GM13977 (cell line): Measurements from ENCODE around the gene CDHR3.

Experiments
- DNase-seq: peaks from one replicate; pipeline ENCODE4 v3.0.0; 2012; ENCODE audit warnings: low spot score
- in situ Hi-C: fragments of 300-500 bp; cut with MboI; formaldehyde crosslinking; loops from one replicate; pipeline ENCODE4 v1.12.0; 2022; ENCODE audit warnings: low sequenced_read_pairs, low pct_unique_long_range_greater_than_20kb, mixed read lengths, inconsistent platforms; ENCODE audit not compliant: unreplicated experiment
- TF ChIP-seq, protein P1 (sequence below): IDR thresholded peaks from 2 replicates; pipeline ENCODE4 v1.5.1; 2012; ENCODE audit warnings: mild to moderate bottlenecking, control low read depth; ENCODE audit not compliant: insufficient read depth; ENCODE audit errors: extremely low read depth, missing control alignments

The CDHR3 gene

DNA sequence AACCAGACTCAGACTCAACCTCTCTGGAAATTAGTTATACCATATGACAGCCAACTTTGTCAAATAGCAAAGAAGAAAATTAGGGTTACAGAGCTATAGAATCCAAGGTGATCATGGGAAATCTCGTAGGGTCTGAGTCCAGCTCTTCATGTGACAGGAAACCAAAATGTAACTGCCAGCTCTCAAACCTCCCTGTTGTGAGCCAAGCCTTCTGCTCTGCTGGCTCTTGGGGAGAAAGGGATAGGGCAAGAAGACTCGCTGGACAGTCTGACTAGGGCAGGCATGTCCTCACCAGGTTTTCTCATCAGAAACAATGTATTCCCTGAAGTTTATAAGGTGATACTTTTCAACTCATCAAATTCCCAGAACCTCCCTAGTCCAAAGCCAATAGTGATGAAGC lies 63.0 kb downstream of the CDHR3 start:
- TF ChIP-seq, protein P1, sequence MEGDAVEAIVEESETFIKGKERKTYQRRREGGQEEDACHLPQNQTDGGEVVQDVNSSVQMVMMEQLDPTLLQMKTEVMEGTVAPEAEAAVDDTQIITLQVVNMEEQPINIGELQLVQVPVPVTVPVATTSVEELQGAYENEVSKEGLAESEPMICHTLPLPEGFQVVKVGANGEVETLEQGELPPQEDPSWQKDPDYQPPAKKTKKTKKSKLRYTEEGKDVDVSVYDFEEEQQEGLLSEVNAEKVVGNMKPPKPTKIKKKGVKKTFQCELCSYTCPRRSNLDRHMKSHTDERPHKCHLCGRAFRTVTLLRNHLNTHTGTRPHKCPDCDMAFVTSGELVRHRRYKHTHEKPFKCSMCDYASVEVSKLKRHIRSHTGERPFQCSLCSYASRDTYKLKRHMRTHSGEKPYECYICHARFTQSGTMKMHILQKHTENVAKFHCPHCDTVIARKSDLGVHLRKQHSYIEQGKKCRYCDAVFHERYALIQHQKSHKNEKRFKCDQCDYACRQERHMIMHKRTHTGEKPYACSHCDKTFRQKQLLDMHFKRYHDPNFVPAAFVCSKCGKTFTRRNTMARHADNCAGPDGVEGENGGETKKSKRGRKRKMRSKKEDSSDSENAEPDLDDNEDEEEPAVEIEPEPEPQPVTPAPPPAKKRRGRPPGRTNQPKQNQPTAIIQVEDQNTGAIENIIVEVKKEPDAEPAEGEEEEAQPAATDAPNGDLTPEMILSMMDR, result no peak
- no peak for DNase-seq
- in situ Hi-C loops, result no loop called here

DNA sequence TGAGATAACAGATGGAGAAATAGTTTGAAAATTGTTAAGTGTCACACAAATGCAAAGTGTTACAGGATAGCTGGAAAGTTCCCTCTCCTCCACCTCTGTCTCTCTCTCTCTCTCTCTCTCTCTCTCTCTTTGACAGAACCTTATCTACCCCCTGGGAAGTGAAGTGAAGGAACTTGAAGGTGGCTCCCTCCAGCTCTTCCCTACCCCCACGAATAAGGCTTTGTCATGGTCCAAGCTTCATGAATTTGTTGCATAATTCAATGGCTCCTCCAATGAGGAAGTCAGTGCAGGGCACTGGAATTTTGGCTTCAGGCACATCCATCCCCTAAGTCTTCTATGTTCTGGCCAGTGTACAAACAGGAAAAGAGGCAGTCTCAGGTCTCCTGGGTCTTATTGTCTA lies 66.4 kb downstream of the CDHR3 start:
- in situ Hi-C loops, result no loop called here
- no peak for DNase-seq
- TF ChIP-seq, protein P1, result no peak

DNA sequence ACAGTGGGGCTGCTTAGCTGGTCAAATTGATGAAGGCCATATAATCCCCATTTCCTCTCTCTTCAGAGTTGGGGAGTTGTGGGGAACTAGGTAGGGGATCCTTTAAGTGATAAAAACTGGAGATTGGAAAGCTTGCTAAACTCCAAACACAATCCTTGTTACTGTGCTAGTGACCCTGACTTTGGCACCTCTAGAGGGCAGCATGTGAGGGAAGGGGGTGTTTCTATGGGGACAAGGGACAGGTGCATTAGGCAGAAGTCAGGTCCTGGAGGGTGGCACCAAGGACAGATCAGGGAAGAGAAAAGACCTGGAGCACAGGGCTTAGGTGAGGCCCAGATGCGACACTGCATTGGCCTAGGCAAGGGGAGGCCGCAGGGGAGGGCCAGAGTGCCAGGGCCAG lies 66.9 kb downstream of the CDHR3 start:
- TF ChIP-seq, protein P1, result no peak
- DNase-seq, result no peak
- in situ Hi-C loops, result no loop called here

DNA sequence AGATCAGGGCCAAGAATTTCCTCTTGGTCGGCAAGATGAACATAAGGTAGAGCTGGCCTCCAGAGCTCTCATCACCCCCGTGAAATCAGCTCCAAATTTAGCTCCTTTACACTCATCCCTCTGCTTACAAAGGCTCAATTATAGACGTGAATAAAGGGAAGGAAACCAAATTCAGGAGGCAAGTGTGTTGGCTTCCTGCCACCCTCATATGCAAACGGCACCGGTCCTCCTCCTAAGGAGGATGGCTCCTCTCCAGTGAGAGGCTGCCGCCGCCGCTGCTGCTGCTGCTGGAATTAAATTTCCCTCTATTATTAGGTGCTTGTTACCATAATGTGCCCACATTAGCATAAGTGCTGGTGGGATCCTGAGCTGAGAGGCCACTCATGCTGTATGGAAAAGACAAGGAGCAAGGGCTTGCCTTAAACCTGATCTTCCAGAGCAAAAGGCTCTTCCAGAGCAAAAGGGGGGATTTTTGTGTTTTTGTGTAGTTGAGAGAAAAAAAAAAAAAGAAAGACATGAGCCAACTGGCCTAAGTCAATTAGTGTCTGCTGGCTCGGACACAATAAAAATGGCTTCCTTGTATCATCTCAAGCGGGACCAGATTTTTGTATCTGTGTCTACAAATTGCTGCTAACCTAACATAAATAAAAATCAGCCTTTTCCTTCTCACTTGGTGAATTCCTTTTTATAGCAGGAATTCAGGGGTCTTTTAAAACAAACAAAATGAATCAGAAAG lies 68.4 kb downstream of the CDHR3 start:
- TF ChIP-seq, protein P1, result no peak
- DNase-seq, result no peak
- in situ Hi-C loops, result no loop called here

- DNase-seq, result no peak
- TF ChIP-seq, protein P1, result no peak
- in situ Hi-C loops, result no loop called here
Observed at GRCh38 chr7:106032295-106032694, 69.2 kb downstream of the CDHR3 start.

DNA sequence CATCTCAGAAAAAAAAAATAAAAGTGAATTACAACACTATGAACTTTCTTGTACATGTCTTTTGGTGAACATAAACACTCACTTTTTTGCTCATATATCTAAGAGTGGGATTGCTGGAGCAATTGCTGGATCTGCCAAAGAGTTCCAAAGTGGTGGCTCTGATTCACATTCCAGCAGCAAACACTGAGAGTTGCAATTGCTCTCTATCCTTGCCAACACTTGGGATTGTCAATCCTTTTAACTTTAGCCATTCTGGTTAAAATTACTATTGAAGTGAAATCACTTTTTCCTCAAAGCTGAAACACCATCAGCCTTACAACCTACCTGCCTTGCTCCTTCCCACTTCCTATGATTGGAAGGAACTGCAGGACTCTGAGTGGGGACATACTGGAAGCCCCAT lies 70.7 kb downstream of the CDHR3 start:
- TF ChIP-seq, protein P1, result no peak

GRCh38 chr7:106034383-106034782 lies 71.3 kb downstream of the CDHR3 start:
- DNase-seq, result no peak
- TF ChIP-seq, protein P1, result no peak
- in situ Hi-C loops, result no loop called here

More for the DNA sequence above, 70.7 kb downstream of the CDHR3 start:
- in situ Hi-C loops, result no loop called here
- no peak for DNase-seq
